Hepatic stellate cell (primary cell): ENCODE data around the gene NUDT1.

Source experiments
- DNase-seq: peaks from one replicate; pipeline ENCODE4 v3.0.0; 2011; ENCODE audit warnings: low spot score

NUDT1 gene

GRCh38 chr7:2205036-2205780 lies 36.8 kb upstream of the NUDT1 start:
- no peak for DNase-seq

GRCh38 chr7:2208712-2209111 lies 33.3 kb upstream of the NUDT1 start:
- no peak for DNase-seq

GRCh38 chr7:2209146-2209960 lies 32.7 kb upstream of the NUDT1 start:
- peak; percentile 92 for DNase-seq

GRCh38 chr7:2209961-2210323 lies 32.1 kb upstream of the NUDT1 start:
- no peak for DNase-seq

GRCh38 chr7:2210551-2211258 lies 31.3 kb upstream of the NUDT1 start:
- DNase-seq = no peak

GRCh38 chr7:2211259-2211880 lies 30.7 kb upstream of the NUDT1 start:
- DNase-seq = no peak

GRCh38 chr7:2211926-2212325 lies 30.1 kb upstream of the NUDT1 start:
- no peak for DNase-seq

- DNase-seq = no peak
Observed at GRCh38 chr7:2212906-2213305, 29.1 kb upstream of the NUDT1 start.

- no peak for DNase-seq
Observed at GRCh38 chr7:2213551-2214215, 28.3 kb upstream of the NUDT1 start.

GRCh38 chr7:2214636-2215035 lies 27.4 kb upstream of the NUDT1 start:
- DNase-seq = no peak

GRCh38 chr7:2215851-2216250 lies 26.2 kb upstream of the NUDT1 start:
- no peak for DNase-seq

GRCh38 chr7:2217206-2217605 lies 24.8 kb upstream of the NUDT1 start:
- DNase-seq = no peak

- DNase-seq = no peak
Observed at GRCh38 chr7:2217716-2218443, 24.1 kb upstream of the NUDT1 start.

GRCh38 chr7:2218444-2218785 lies 23.6 kb upstream of the NUDT1 start:
- DNase-seq = no peak

GRCh38 chr7:2219136-2219535 lies 22.9 kb upstream of the NUDT1 start:
- DNase-seq = no peak

- no peak for DNase-seq
Observed at GRCh38 chr7:2219606-2220005, 22.4 kb upstream of the NUDT1 start.

- no peak for DNase-seq
Observed at GRCh38 chr7:2220030-2220429, 22.0 kb upstream of the NUDT1 start.

- no peak for DNase-seq
Observed at GRCh38 chr7:2220506-2220905, 21.5 kb upstream of the NUDT1 start.

GRCh38 chr7:2220954-2221353 lies 21.1 kb upstream of the NUDT1 start:
- DNase-seq = no peak

- DNase-seq = no peak
Observed at GRCh38 chr7:2222516-2222915, 19.5 kb upstream of the NUDT1 start.

- DNase-seq = no peak
Observed at GRCh38 chr7:2223321-2223720, 18.7 kb upstream of the NUDT1 start.
